Activated naive CD4-positive, alpha-beta T cell treated with anti-CD3 and anti-CD28 coated beads for 36 hours (primary cell): ENCODE results near the gene ITPR2. TPM values are rescaled to one million over a fixed set of nuclear protein-coding genes. Genes with fewer than 3 reads are reported as not detected.

ENCODE experiments used
- CTCF ChIA-PET: fragments of 350-600 bp; sonication (Branson Sonifier 250); formaldehyde crosslinking; loops from one replicate; lab custom pipeline; 2021; ENCODE audit warnings: antibody characterized with exemption; lab: Charles Lee
- DNase-seq: peaks from one replicate; pipeline ENCODE4 v3.0.0-alpha.2; 2020
- H3K27ac Mint-ChIP-seq: one replicate; pipeline ENCODE4 v1.8.0; 2021; ENCODE audit warnings: mild to moderate bottlenecking, mixed read lengths
- H3K27me3 Mint-ChIP-seq: one replicate; pipeline ENCODE4 v1.8.0; 2021; ENCODE audit warnings: low read depth, mixed read lengths
- H3K36me3 Mint-ChIP-seq: one replicate; pipeline ENCODE4 v1.8.0; 2021; ENCODE audit warnings: low read depth, mixed read lengths
- H3K4me1 Mint-ChIP-seq: one replicate; pipeline ENCODE4 v1.8.0; 2021; ENCODE audit warnings: low read depth, mixed read lengths
- H3K4me3 Mint-ChIP-seq: one replicate; pipeline ENCODE4 v1.8.0; 2021; ENCODE audit warnings: mild to moderate bottlenecking, moderate library complexity, mixed read lengths
- H3K9me3 Mint-ChIP-seq: one replicate; pipeline ENCODE4 v1.8.0; 2021; ENCODE audit warnings: mixed read lengths
- intact Hi-C: fragments of 100-400 bp; cut with micrococcal nuclease; formaldehyde crosslinking; loops from one replicate; pipeline ENCODE4 v1.15.1; 2023
- total RNA-seq, 2 experiments: library from RNA; stranded (reverse); gene quantifications; one replicate each; pipeline ENCODE4 v1.2.3, GENCODE V29; 2021

ITPR2 gene
- total RNA-seq, 2 experiments from 2014 or later, result 24.4 to 24.5 TPM

DNA sequence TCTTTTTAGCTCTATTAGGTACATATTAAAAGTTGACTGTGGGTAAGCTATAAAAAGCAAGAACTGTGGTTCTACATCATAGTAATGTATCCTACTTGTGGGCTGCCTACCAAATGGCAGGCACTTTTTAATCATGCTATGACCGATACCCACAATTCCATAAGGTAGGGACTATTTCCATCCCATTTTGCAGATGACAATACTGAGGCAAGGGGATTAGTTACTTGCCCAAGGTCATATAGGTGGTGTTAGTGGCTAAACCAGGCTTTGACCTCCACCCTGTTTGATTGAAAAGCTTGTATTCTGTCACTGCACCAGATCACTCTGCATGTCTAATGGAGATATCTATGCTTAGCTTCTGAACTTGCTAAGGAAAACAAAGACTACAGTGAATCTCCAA, 485.7 kb downstream of the ITPR2 start:
- no peak for DNase-seq
- no peak overlapping the region for H3K27ac Mint-ChIP-seq
- intact Hi-C loops, result no loop called here
- H3K27me3 Mint-ChIP-seq, result no peaks in the 10 kb centered on the region
- H3K4me1 Mint-ChIP-seq, result no peaks in the 10 kb centered on the region
- H3K36me3 Mint-ChIP-seq, result peaks cover 5% of the 10 kb centered on the region
- no peaks in the 10 kb centered on the region for H3K9me3 Mint-ChIP-seq
- H3K4me3 Mint-ChIP-seq, result no peak overlapping the region
- CTCF ChIA-PET, result interaction anchor here (1.4 kb wide), 1 partner anchor 73 kb away, joined by 3 read pairs; no protein-coding TSS in a partner anchor

DNA sequence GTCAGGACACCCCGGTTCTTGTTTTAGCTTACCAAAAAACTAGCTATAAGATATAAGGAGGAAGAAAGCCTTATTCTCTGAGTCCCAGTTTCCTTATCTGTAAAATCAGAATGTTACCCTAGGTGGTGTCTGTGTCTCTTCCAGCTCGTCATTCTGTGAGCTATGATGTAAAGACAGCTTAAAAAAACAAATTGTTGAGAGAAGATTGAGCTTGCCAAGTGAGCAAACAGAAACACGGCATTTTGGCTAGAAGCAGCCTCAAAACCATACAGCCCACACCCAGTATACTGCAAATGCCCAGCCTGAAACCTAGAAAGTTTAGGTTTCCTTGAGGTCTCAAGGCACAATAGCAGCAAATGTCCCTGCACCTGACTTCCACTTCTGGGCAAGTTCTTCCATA, 486.3 kb downstream of the ITPR2 start:
- intact Hi-C loops, result no loop called here
- Mint-ChIP-seq H3K27ac (no peak overlapping the region), H3K27me3 (no peaks in the 10 kb centered on the region), H3K36me3 (peaks cover 9% of the 10 kb centered on the region), H3K4me3 (no peak overlapping the region), H3K4me1 (no peaks in the 10 kb centered on the region), H3K9me3 (no peaks in the 10 kb centered on the region)
- no peak for DNase-seq
- CTCF ChIA-PET, result interaction anchor here (0.7 to 1.4 kb wide), 2 partner anchors 72 to 227 kb away, joined by 3 to 4 read pairs; no protein-coding TSS in a partner anchor

DNA sequence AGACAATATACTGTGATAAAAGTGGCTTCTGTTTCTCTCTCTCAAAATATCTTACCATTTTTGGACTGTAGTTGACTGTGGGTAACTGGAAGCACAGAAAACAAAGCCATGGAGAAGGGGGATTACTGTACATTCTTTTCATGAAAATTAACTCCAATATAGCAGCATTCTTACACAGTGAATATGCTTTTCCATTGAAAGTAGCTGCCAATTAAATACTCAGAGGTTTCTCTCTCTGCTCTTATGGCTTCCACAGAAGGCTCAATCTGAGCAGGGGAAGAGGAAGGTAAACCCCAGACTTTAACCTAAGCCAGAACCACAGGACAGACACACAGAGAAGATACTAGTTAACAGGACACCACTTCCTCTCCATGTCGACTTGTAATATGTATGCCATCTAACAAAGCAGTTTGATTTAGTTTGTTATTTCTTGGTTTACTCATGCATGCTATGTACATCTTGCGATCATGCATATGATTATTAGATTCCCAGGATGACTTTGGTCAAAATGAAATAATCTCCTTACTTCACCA, 487.5 kb downstream of the ITPR2 start:
- Mint-ChIP-seq H3K4me3 (no peak overlapping the region), H3K36me3 (peaks cover 16% of the 10 kb centered on the region), H3K9me3 (no peaks in the 10 kb centered on the region), H3K27me3 (no peaks in the 10 kb centered on the region), H3K4me1 (no peaks in the 10 kb centered on the region), H3K27ac (no peak overlapping the region)
- no peak for DNase-seq
- intact Hi-C loops, result no loop called here
- CTCF ChIA-PET, result no interaction called here

DNA sequence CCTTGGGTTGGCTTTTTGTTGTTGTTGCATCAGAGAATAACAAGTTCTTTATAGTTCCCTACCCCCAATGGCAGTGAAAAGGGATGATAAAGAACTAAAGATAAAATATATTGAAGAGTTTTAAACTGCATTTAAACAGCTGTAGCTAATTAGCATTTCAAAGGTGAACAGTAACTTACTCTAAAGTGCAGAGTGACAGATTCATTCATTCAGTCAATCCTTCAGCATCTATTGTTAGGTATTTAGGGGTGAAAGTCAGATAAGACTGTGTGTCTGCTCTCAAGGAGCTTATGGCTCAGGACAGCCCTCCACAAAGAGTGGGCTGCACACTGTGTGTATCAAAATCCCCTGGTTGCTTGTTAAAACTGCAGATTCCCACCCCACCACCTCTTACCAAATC, 491.5 kb downstream of the ITPR2 start:
- no peaks in the 10 kb centered on the region for H3K4me1 Mint-ChIP-seq
- H3K36me3 Mint-ChIP-seq, result peaks cover 38% of the 10 kb centered on the region
- H3K4me3 Mint-ChIP-seq, result no peak overlapping the region
- intact Hi-C loops, result no loop called here
- H3K27ac Mint-ChIP-seq, result no peak overlapping the region
- H3K9me3 Mint-ChIP-seq, result peaks cover 1% of the 10 kb centered on the region
- CTCF ChIA-PET, result no interaction called here
- no peaks in the 10 kb centered on the region for H3K27me3 Mint-ChIP-seq
- no peak for DNase-seq

DNA sequence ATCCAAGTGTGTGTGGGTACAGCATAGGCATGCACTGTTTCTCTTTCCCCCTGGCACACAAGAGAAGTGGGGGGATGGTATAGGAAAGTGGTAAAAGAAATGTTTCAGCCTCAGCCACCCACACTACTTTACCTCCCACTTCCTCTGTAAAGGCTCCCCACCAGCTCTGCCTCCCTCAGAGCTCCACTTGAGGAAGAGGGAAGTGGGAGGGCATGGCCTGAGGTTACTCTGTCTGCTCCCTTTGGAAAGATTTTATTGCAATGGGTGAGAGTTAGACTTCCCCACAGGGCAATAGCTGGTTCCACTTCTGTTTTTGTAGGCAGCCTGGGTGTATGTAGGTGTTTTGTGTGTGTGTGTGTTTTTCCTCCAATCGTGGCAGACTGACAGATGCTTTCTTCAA, 492.3 kb downstream of the ITPR2 start:
- H3K27me3 Mint-ChIP-seq, result no peaks in the 10 kb centered on the region
- peaks cover 1% of the 10 kb centered on the region for H3K9me3 Mint-ChIP-seq
- intact Hi-C loops, result no loop called here
- H3K4me3 Mint-ChIP-seq, result no peak overlapping the region
- no peak for DNase-seq
- H3K27ac Mint-ChIP-seq, result no peak overlapping the region
- no peaks in the 10 kb centered on the region for H3K4me1 Mint-ChIP-seq
- CTCF ChIA-PET, result no interaction called here
- peaks cover 42% of the 10 kb centered on the region for H3K36me3 Mint-ChIP-seq

DNA sequence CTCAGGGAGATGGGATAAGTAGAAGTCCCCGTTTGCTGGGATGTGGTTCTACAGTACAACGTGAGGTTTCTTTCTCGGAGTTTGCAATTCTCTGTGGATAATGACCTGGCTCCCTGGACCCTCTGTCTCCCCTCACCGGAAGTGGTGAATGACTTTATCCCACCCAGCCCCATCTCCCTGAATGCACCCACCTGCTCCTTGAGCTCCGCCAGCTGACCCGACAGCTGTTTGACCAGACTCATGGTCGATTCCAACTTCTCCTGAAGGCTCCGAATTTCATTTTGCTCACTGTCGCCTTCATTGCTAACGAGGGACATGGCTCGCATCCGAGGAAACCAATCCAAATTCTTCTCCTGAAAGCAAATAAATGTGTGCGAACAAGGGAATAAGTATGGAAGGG, 493.0 kb downstream of the ITPR2 start:
- Mint-ChIP-seq H3K4me3 (no peak overlapping the region), H3K27me3 (no peaks in the 10 kb centered on the region), H3K9me3 (peaks cover 4% of the 10 kb centered on the region), H3K36me3 (peaks cover 42% of the 10 kb centered on the region), H3K27ac (no peak overlapping the region), H3K4me1 (no peaks in the 10 kb centered on the region)
- CTCF ChIA-PET, result no interaction called here
- DNase-seq, result no peak
- intact Hi-C loops, result no loop called here

DNA sequence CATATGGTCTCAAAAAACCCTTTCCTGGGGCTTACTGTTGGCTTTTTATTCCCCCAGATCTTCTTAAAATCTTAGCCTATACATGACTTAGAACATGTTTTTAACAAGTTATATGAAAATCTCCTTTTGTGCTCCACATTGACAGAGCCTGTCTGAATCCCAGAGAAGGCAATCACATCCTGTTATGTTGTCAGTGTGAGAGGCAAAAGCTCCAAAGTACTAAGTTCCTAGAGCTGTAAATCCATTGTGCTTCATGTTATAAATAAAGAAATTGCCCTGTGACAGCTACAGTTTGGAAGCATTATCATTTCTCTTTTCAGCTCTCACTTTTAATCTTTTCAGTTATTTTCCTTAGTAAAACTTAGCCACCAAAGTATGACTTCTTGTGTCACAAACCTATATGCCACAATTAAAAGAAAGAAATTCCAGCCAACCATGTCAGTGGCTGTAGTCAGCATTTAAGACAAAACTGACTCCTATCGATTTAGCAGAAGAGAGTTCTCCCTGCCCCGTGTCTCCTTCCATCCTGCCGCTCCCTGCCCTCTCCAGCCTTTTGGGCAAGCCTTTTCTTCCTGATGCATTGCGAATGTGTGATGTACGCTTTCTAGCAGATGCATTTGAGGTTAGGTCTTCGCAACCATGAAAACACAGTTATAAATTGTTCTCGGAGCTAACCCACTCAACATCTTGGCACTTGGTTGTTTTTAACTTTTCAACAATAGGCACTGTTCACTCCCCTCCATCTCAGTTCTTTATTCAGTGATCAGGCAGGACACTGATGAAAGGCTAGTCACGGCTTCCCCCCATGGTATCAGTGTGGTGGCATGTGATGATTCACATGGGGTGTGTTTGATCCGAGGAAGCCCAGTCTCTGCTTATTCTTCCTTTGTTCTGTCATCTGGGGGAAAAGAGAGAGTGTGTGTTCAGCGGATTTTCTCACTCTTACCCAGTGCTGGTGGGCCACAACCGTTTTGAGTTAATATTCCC, 494.1 kb downstream of the ITPR2 start:
- Mint-ChIP-seq H3K27ac (no peak overlapping the region), H3K9me3 (peaks cover 13% of the 10 kb centered on the region), H3K4me1 (no peaks in the 10 kb centered on the region), H3K36me3 (peaks cover 45% of the 10 kb centered on the region), H3K4me3 (no peak overlapping the region), H3K27me3 (no peaks in the 10 kb centered on the region)
- DNase-seq, result no peak
- intact Hi-C loops, result no loop called here
- CTCF ChIA-PET, result interaction anchor here (0.6 kb wide), 1 partner anchor 175 kb away, joined by 3 read pairs; no protein-coding TSS in a partner anchor

DNA sequence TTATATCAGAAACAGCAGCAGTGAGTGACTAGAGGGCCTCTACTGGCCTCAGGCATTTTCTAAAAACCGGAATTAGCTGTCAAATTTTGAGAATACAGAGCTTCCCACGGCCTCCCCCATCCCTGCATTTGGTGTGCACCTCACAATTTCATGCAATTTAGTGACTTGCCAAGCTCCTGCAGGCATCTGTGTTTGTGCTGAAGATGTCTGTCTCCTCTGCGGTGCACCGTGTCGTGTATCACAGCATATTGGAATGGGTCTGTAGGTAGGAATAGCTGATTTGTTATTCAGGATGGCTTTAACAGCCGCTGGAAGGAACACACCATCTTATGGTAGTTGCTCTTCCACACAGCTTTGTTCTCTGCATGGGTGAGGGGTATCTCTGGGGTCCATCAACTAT, 497.3 kb downstream of the ITPR2 start:
- CTCF ChIA-PET, result interaction anchor here (0.5 to 1.0 kb wide), 2 partner anchors 11 to 14 kb away, joined by 3 to 4 read pairs; no protein-coding TSS in a partner anchor
- H3K4me3 Mint-ChIP-seq, result no peak overlapping the region
- H3K27ac Mint-ChIP-seq, result no peak overlapping the region

DNA sequence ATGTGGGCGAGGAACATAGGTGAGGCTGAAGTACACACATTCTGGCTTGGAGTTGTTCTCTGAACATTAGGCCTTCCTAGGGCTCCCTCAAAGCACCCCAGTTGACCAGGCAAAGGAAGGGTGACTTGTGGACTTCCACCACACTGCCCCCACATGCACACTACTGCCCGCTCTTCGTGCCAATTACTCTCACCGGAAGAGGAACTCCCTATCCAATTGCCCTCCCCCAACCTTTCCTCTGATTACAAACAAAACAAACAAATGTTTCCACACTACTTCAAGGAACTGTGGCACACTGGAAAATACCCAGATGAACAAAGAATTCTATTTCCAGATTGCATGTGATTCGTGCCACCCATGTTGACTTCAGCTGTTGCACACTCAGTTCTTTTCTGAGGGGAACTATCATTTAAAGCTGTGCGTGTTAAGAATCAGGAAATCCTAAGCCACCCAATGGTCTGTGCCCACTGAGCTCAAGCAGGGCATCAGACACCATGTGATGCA, 498.3 kb downstream of the ITPR2 start:
- Mint-ChIP-seq H3K36me3 (peaks cover 21% of the 10 kb centered on the region), H3K27ac (no peak overlapping the region), H3K4me1 (no peaks in the 10 kb centered on the region), H3K9me3 (peaks cover 22% of the 10 kb centered on the region), H3K27me3 (no peaks in the 10 kb centered on the region), H3K4me3 (no peak overlapping the region)
- CTCF ChIA-PET, result no interaction called here
- no peak for DNase-seq
- intact Hi-C loops, result no loop called here

More for the DNA sequence above, 497.3 kb downstream of the ITPR2 start:
- no peak for DNase-seq
- H3K4me1 Mint-ChIP-seq, result no peaks in the 10 kb centered on the region
- H3K27me3 Mint-ChIP-seq, result no peaks in the 10 kb centered on the region
- intact Hi-C loops, result no loop called here
- peaks cover 30% of the 10 kb centered on the region for H3K36me3 Mint-ChIP-seq
- H3K9me3 Mint-ChIP-seq, result peaks cover 22% of the 10 kb centered on the region

DNA sequence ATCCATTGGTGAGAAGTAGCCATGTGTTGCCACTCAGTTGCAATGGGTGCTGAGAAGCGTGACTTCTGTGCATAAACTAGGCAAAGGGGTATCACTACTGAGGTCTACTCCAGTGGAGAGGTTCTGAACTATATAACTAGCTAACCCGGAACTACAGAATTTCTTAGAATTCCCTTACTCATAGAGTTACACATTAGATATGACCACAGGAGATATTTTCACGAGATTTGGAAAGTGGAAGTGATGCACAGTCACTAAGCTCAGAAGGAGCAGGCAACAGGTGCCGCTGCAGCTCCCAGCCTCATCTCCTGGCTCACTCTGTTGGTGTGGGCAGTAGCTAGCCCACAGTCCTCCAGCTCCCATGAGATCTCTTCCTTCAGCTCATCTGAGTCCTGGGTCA, 501.0 kb downstream of the ITPR2 start:
- intact Hi-C loops, result no loop called here
- Mint-ChIP-seq H3K27ac (no peak overlapping the region), H3K4me3 (no peak overlapping the region)

DNA sequence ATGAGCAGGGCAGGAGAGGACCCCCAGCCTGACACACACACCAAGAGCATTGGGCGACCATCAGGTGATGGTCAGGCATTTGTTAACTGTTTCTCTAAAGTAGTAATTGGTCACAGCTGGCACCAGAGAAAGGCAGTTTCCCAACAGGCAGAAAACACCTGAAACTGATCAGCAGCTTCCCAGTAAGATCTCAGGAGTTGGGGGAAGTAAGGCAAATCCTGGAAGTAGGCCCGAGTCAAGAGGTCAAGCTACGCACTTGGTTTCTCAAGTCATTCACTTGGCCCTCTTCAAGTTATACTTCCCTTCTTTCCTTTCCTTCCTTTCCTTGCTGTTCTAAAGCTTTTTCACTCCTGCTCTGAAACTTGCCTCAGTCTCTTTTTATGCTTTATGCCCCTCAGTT, 501.9 kb downstream of the ITPR2 start:
- no peak overlapping the region for H3K4me3 Mint-ChIP-seq
- CTCF ChIA-PET, result no interaction called here
- H3K9me3 Mint-ChIP-seq, result peaks cover 28% of the 10 kb centered on the region
- H3K27me3 Mint-ChIP-seq, result peaks cover 2% of the 10 kb centered on the region
- peaks cover 8% of the 10 kb centered on the region for H3K36me3 Mint-ChIP-seq
- H3K27ac Mint-ChIP-seq, result no peak overlapping the region
- H3K4me1 Mint-ChIP-seq, result no peaks in the 10 kb centered on the region
- intact Hi-C loops, result no loop called here
- DNase-seq, result no peak

More for the DNA sequence above, 501.0 kb downstream of the ITPR2 start:
- Mint-ChIP-seq H3K27me3 (peaks cover 2% of the 10 kb centered on the region), H3K9me3 (peaks cover 28% of the 10 kb centered on the region), H3K36me3 (peaks cover 8% of the 10 kb centered on the region), H3K4me1 (no peaks in the 10 kb centered on the region)
- CTCF ChIA-PET, result no interaction called here
- DNase-seq, result no peak

DNA sequence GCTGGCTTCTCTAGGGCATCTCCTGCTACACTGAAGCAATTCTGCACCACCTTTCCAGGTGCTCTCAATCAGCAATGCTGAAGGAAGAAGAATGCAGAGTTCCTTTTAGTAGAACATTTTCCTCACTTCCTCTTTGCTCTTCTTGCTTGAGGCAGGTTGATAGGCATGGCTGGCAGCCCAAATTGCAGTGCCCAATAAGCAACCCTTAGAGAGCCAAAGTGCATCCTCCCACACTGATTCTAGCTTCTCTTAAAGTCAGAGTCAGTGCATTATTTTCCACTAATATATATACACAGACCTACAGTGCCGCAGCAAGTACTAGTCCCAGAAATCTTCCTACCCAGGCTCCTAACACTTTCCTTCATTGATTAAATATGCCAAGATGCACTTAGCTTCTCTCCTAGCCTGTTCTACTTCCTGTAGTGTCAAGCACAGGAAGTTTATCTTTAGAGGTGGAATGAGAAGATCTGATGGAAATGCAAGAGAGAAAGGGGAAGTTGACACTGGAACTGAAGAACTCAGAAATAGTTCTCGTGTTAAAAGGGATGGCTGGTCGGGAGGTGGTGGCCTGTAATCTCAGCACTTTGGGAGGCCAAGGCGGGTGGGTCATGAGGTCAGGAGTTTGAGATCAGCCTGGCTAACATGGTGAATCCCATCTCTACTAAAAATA, 504.9 kb downstream of the ITPR2 start:
- Mint-ChIP-seq H3K27me3 (peaks cover 2% of the 10 kb centered on the region), H3K4me1 (no peaks in the 10 kb centered on the region), H3K4me3 (no peak overlapping the region), H3K36me3 (no peaks in the 10 kb centered on the region), H3K9me3 (peaks cover 16% of the 10 kb centered on the region), H3K27ac (no peak overlapping the region)
- CTCF ChIA-PET, result interaction anchor here (0.6 kb wide), 1 partner anchor 12 kb away, joined by 3 read pairs; no protein-coding TSS in a partner anchor
- intact Hi-C loops, result no loop called here
- DNase-seq, result no peak
